SK-N-SH (cell line): Measurements from ENCODE around the gene ABHD12.

Source experiments
- CHD2 ChIP-seq: fragments of 150-350 bp; IDR thresholded peaks from 2 replicates; pipeline ENCODE4 v1.6.1; 2018; ENCODE audit warnings: low read length; ENCODE audit not compliant: partially characterized antibody
- CTCF ChIP-seq: fragments of 200-600 bp; sonication (generic); IDR thresholded peaks from 2 replicates; pipeline ENCODE4 v1.6.1; 2017; ENCODE audit warnings: antibody characterized with exemption, mild to moderate bottlenecking, moderate library complexity
- EP300 ChIP-seq, 2 experiments: IDR thresholded peaks; 2 replicates each; pipeline versions ENCODE4 v1.4.0 to v1.6.1; 2012; ENCODE audit warnings: borderline replicate concordance in 1 of 2, low read depth in 1 of 2, low read length in 1 of 2
- EZH2phosphoT487 ChIP-seq: fragments of 200-600 bp; sonication (generic); IDR thresholded peaks from 2 replicates; pipeline ENCODE4 v1.6.1; 2017; ENCODE audit warnings: low read depth, mixed run types, mild to moderate bottlenecking, antibody characterized with exemption, moderate library complexity, borderline replicate concordance
- FOXJ3 ChIP-seq: sonication (generic); formaldehyde crosslinking; IDR thresholded peaks from 2 replicates; pipeline ENCODE4 v1.5.1; 2020; ENCODE audit warnings: mild to moderate bottlenecking, missing genetic modification reagents
- MXI1 ChIP-seq: IDR thresholded peaks from 2 replicates; pipeline ENCODE4 v1.6.1; 2012; ENCODE audit warnings: mild to moderate bottlenecking, low read depth, low read length, improper control_type of control experiment
- PBX3 ChIP-seq: IDR thresholded peaks from 2 replicates; pipeline ENCODE4; 2012
- RAD21 ChIP-seq: IDR thresholded peaks from 2 replicates; pipeline ENCODE4 v1.6.1; 2012; ENCODE audit warnings: mild to moderate bottlenecking, low read length
- RCOR1 ChIP-seq: fragments of 150-350 bp; IDR thresholded peaks from 2 replicates; pipeline ENCODE4 v1.6.1; 2017; ENCODE audit warnings: antibody characterized with exemption, low read length
- REST ChIP-seq: IDR thresholded peaks from 2 replicates; pipeline ENCODE4 v1.6.1; 2012; ENCODE audit warnings: mild to moderate bottlenecking, low read depth, low read length, moderate library complexity
- SIN3A ChIP-seq: IDR thresholded peaks from 2 replicates; pipeline ENCODE4 v1.6.1; 2012; ENCODE audit warnings: low read depth, mild to moderate bottlenecking, low read length, moderate library complexity, borderline replicate concordance
- TAF1 ChIP-seq: IDR thresholded peaks from 2 replicates; pipeline ENCODE4 v1.6.1; 2012; ENCODE audit warnings: low read depth, mild to moderate bottlenecking, low read length, moderate library complexity, borderline replicate concordance
- ZBTB33 ChIP-seq: IDR thresholded peaks from 2 replicates; pipeline ENCODE4 v1.4.0; 2012; ENCODE audit warnings: low read depth, borderline replicate concordance

GRCh38 chr20:25397096-25397495 is 6.5 kb upstream of the ABHD12 start:
- no peak for TF ChIP-seq CTCF
- no peak for TF ChIP-seq REST
- TF ChIP-seq EZH2phosphoT487: no peak
- no peak for TF ChIP-seq RCOR1
- no peak for TF ChIP-seq CHD2
- TF ChIP-seq RAD21: no peak
- TF ChIP-seq EP300 (IDR thresholded peaks at IDR 0.05; ENCODE audit: borderline replicate concordance in 1 of 2, low read depth in 1 of 2, low read length in 1 of 2): no peak
- TF ChIP-seq MXI1: no peak
- no peak for TF ChIP-seq TAF1
- TF ChIP-seq PBX3: no peak
- TF ChIP-seq SIN3A: no peak
- no peak for TF ChIP-seq ZBTB33
- TF ChIP-seq FOXJ3 (CRISPR knock-in tag): no peak
